NOMO-1 (cell line): ENCODE results near the gene PLK3.
A peak's percentile ranks its signal among the peaks of the same experiment; 100 is the strongest.
"Not testable (repeated sequence)": the region's sequence is repeated elsewhere in the genome, so short reads cannot be mapped to it uniquely, and the experiment has no call there.

Source experiments
- DNase-seq, 2 experiments: peaks; one replicate each; lab custom pipeline; 2025; ENCODE audit not compliant: unreplicated experiment in 2 of 2; lab: John Stamatoyannopoulos, UW

PLK3 gene

DNA sequence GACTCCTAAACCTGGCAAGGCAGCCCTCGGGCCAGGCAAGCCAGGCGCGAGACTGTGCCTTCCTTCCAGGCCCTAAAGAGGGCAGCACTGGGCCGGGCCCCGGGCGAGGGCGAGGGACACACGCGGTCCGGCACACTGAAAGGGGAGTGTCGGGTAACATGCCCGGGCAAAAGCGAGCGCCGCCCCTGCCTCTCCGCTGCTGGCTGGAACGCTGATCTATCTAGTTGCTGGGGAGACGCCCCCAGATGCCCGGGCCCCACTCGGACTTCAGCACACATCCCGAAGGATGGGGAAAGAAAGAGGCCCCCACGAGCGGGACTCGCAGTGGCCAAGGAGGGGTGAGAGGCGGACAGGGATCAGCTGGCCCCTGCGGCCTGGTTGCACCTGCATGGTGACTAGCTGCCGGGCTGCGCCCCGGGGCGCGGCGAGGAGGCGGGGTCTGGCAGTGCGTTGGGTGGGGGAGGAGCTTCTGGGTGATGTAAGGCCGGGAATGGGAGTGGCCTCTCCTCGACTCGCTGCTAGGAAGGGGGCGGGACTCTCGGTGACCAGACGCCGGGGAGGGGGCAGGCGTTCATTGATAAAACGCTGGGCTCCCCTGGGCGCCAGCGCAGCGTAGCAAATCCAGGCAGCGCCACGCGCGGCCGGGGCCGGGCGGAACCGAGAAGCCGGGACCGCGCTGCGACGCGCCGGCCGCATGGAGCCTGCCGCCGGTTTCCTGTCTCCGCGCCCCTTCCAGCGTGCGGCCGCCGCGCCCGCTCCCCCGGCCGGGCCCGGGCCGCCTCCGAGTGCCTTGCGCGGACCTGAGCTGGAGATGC, at the start of gene PLK3:
Gene PLK3 (plus strand): TSS at position 608 of the 815 bp plus-strand sequence. CDS start 87 bp downstream, at position 695.
- peak; percentile 96 to 98 for DNase-seq

DNA sequence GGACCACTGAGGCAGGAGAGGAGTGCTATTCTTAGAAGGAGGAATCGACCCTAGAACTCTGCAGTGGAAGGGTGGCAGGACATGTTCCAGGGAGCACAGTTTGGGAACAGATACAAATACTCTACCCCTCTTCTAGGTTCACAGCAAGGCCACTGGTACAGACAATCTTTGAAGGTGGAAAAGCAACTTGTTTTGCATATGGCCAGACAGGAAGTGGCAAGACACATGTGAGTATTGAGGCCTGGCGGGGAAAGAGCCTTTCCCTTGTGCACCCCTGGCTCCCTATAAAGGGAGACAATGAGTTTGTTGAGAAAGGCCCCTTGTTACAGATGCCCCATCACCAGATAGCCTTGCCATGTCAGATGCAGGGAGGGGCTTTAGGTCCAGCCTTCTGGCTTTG, 42.8 kb upstream of the PLK3 start:
- no peak for DNase-seq

DNA sequence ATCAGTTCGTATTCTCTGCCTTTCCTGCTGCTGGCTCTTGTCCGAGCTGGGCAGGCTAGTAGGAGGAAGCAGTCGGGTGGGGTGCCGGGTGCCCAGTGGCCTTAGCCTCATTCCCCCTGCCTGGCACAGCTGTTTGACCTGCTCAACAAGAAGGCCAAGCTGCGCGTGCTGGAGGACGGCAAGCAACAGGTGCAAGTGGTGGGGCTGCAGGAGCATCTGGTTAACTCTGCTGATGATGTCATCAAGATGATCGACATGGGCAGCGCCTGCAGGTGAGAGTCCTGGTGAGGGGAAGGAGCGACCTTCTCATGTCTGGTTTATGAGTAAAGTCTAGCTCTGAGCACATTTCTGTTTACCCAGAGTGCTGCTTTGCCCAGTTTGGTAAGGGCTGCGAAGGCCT, 41.1 kb upstream of the PLK3 start:
- no peak for DNase-seq

DNA sequence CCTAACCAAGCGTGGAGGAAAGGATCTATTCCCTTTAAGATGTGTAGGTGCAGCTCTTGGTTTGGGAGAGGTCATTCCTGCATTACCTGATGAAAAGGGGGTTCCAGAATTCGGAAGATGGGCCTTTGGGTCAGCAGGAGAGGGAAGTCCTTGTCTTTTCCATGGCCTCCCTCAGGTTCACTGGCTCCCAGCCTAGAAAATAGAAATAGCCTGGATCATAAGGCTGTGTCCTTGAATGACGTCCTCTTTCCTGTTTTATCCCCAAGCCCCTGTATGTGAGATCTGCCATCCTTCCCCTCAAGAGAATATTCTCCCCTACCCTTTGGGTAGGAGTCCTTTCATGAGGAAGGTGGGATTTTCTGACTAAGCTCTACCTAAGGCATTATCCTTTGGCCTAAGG, 39.3 kb upstream of the PLK3 start:
- no peak for DNase-seq

DNA sequence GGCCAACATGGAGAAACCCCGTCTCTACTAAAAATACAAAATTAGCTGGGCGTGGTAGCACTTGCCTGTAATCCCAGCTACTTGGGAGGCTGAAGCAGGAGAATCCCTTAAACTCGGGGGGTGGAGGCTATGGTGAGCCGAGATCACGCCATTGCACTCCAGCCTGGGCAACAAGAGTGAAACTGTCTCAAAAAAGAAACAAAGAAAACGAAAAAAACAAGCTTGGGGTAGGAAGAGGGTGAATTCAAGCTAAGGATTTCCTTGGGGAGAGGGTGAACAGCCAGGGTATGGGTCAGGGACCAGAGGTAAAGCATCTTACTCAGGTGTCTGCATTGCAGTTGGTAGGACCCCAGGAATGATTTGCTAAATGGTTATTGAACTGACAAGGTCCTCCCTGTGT, 33.8 kb upstream of the PLK3 start:
- DNase-seq: not testable (repeated sequence)

DNA sequence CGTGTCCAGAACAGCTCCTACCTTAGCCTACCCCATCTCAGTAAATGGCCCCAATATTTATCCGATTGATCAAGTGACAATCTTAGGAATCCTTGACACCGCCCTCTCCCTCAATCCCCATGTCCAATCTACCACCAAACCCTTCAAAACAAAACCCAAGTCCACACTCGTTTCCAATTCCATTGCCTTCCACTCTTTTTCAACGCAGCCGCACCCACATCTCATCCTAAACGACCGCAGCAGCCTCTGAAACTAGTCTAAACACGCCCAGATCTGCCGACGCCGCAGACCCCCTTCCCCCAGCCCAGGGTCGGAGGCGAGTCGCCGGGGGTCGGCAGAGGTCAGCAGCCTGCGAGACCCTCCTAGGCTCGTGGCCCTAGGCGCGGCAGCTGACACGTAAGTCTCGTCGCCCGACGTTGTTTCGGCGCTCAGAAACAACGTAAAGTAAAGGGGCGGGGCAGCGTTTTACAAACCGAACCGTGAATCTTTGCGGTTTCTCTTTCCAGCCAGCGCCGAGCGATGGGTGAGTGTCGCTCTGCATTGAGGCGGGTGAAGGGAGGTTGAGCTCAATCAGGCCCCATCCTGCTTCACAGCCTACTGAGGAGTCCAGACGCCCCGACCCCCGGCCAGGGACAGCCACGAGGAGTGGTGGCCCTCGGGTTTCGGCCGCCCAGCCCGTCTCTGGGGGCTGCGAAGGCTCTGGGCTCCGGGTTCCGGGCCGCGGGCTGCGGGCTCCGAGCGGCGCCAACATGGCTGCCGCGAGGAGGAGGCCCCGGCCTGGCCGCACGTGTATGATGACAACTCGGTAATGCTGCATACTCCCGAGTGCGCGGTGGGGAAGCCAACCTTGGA, 24.9 kb upstream of the PLK3 start, which contains the start of gene RPS8:
Gene RPS8 (plus strand): TSS at position 463 of the 852 bp plus-strand sequence. CDS start 57 bp downstream, at position 520.
- peak; percentile 85 to 87 for DNase-seq

DNA sequence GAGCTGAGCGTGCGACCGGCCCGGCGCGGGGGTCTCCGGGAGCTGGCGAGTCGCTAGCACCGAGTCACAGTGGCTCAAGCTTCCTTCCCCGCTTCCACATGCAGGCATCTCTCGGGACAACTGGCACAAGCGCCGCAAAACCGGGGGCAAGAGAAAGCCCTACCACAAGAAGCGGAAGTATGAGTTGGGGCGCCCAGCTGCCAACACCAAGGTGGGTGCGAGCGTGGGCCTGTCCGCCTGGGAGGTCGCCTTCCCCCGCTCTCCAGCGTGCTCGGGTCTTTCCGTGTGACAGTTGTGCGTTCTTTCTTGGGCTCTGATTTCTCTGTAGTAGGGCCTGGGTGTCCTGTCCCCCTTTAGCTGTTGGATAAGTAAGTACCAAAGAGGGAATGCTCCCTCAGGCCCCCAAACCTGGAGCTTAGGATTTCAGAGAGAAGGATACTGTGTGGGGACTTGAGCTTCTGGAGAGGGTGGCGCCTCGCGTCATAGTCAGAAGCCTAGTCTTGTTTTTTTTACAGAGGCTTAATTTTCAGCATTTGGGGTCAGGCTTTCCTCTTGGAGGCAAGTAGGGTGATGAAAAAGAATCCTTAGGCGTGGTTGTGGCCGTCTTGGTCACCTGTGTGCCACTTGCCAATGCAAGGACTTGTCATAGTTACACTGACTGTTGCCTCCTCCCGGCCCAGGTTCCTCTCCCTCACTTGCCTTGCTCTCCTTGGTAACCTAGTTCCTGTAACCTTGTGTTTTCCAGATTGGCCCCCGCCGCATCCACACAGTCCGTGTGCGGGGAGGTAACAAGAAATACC, 24.0 kb upstream of the PLK3 start:
- DNase-seq: peak in 1 of 2 experiments; percentile 25

DNA sequence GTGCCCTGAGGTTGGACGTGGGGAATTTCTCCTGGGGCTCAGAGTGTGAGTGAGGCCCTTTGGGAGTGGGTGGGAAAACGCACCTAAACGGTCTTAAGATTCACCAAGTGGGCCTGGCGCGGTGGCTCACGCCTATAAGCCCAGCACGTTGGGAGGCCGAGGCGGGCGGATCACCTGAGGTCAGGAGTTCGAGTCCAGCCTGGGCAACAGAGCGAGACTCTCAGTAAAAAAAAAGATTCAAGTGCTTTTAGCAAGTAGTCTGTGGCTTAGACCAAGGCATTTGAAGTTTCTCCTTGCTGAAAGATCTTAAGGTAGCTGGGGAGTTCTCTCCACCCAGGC, 23.5 kb upstream of the PLK3 start:
- no peak for DNase-seq

DNA sequence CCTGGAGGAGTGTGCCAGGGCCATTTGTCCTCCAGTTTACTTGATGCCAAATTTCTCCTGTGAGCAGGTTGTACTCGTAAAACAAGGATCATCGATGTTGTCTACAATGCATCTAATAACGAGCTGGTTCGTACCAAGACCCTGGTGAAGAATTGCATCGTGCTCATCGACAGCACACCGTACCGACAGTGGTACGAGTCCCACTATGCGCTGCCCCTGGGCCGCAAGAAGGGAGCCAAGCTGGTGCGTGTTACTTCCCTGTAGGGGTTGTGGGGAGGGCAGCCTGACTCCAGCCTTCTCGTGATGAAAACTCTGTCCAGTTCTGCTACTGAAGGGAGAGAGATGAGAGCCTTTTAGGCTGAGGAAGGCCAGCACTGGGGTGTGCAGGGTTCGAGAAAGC, 22.6 kb upstream of the PLK3 start:
- no peak for DNase-seq

DNA sequence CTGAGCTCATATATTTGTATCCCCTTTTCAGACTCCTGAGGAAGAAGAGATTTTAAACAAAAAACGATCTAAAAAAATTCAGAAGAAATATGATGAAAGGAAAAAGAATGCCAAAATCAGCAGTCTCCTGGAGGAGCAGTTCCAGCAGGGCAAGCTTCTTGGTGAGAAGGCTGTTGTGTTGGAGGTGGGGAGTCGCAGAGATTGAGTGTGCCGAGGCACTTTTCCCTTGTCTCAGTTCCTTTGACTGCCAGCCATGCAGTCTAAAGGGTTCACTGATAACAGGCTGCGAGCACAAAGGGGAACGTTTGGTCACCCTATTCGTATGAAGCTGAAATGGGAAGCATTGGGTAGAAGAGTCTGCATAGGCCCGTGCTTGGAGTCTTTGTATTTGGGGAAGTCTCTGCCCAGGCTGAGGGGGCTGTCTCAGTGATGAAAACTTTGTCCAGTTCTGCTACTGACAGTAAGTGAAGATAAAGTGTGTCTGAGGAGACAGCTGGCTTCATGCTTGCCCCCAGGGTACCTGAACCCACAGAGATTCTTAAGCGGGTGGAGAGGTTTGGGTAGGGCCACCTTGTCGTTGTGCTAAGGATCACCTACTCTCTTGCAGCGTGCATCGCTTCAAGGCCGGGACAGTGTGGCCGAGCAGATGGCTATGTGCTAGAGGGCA, 22.1 kb upstream of the PLK3 start:
- DNase-seq: peak in 1 of 2 experiments; percentile 21

DNA sequence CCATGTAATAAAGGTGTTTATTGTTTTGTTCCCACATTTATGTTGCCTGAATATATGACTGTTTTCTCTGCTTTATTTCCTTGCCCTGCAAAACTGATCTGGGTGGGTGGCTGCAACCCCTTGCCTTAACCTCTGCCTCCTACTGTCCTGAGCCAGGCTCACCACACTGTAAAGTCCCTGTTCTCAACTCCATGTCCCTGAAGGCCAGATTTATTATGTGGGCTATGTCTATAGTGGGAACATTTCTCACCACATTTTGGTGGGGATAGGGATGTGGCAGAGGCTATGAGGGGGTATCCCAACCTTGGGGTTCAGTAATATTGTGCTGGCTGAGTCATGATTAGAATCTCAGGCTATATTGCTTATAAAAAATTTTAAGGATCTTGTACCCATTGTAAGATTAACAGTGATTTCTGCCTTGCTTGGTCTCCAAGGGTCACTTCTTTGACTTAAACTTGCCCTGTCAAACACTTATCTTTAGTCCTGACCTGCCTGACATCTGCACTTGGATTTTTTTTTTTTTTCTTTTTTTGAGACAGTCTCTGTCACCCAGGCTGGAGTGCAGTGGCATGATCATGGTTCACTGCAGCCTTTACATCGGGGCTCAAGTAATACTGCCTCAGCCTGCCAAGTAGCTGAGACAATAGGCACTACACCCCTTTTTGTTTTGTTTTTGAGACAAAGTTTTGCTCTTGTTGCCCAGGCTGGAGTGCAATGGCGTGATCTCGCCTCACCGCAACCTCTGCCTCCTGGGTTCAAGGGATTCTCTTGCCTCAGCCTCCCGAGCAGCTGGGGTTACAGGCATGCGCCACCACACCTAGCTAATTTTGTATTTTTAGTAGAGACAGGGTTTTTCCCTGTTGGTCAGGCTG, 21.2 kb upstream of the PLK3 start:
- DNase-seq: no peak

DNA sequence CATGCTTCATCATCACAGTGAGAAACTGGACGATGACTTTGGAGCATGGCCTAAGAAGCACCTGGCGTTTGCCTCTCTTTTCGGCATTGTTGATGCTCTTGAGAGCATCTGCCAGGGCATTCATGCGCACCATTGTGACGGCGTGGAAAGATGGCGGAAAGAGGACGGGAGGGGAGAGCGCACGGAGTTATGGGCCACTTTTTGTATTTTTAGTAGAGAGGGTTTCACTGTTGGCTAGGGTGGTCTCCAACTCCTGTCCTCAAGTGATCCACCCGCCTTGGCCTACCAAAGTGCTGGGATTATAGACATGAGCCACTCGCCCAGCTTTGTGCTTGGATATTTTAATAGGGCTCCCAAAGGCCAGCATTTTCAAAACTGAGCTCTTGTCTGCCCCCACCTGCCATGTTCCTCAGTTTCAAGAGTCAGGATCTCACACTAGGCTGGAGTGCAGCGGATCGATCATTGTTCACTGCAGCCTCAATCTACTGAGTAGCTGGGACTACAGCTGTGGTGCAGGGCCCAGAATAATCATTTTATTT, 19.5 kb upstream of the PLK3 start:
- DNase-seq: no peak

DNA sequence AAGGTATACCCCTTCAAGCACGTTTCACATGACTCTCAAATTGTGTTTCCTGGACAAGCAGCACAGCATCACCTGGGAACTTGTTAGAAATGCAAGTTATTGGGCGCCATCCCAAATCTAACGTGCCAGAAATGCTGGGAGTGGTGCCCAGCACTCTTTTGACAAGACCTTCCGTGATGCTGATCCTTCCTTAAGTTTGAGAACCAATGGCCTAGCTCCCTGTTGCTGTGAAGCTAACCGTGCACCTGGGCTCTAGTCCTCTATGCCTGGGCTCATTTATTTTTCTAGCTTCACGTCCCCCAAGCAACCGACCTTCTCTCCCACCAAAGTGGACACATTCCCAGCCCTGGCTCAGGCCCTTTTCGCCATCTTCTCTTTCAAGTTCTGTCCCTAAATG, 16.5 kb upstream of the PLK3 start:
- no peak for DNase-seq

DNA sequence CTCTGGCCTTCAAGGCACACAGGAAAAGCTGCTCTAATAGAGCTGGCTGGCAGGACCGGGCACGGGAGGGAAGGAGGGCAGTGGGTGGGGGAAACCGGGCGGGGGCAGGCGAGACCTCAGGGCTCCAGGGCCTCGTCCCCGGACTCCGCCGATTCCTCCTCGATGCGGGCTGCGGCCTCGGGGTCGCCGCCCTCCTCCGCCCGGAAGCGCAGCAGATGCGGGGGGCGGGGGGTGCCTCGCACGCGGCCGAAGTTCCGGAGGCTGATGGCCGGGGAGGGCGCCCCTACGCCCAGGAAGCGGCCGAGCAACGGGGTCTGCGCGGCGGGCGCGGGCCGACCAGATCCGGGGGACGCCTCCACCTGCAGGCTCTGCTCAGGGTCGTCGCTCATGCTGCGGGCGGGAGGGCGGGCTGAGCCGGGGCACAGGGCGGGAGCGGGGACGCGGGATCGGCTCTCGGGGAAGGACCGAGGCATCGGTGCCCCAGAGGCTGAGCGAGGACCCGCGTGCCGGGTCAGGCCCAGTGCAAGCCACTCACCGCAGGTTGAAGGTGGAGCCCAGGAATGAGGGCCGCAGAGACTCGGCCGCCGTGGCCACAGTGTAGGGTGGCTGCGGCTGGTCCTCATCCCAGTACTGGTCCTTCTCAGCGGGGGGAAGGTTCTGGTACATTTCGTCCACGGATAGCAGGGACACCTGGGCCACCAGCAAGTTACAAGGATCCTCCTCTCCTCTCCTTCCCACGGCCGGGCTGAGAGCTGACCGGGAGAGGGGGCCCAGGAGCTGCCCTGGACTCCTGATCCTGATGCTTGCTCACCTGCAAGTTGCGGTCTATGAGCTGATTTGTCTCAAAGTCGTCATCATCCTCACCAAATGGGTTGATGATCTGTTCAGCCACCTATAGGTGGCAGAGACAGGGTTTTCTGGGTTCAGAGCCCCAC, 15.8 kb upstream of the PLK3 start:
- no peak for DNase-seq

DNA sequence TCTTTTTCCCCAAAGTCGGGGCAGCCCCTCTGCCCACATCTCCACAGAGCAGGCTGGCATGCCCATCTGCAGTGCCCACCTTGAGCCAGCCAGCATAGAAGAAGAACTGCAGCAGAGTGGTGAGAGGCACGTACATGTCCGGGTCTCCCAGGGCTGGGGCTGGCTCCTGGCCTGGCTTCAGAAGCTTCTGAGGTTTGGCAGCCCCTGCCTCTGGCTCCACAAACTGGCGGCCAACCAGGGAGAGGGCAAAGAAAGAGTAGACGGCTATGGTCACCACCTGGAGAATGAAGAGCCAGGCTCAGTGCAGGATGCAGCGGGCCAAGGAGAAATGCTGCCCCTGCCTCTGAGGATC, 15.2 kb upstream of the PLK3 start:
- no peak for DNase-seq

DNA sequence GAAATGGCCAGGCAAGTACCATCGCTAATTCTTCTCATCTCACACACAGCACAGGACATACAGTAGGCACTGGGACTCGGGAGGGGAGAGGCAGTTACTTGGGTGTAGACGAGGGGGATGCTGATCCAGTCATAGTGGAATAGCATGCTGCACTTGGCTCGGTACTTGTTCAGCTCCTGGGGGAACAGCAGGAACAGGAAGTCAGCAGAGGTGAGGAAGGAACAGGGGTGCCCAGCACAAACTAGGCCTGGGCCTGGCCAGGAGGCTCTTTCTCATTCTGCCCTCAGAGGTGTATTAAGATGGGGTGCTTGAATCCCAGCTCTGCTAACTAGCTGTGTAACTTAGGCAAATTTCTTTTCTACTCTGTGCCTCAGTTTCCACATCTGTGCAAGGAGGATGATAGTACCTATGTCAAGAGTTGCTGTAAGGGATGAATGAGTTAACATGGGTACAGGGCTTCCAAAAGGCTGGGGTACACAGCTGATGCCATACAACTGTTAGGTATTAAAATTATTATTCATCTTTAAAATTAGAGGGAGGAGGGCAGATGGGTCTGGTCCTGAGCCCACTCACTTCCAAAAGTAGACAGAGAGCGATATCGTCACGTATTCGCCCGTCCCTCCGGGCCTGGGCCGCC, 14.6 kb upstream of the PLK3 start:
- DNase-seq: no peak

DNA sequence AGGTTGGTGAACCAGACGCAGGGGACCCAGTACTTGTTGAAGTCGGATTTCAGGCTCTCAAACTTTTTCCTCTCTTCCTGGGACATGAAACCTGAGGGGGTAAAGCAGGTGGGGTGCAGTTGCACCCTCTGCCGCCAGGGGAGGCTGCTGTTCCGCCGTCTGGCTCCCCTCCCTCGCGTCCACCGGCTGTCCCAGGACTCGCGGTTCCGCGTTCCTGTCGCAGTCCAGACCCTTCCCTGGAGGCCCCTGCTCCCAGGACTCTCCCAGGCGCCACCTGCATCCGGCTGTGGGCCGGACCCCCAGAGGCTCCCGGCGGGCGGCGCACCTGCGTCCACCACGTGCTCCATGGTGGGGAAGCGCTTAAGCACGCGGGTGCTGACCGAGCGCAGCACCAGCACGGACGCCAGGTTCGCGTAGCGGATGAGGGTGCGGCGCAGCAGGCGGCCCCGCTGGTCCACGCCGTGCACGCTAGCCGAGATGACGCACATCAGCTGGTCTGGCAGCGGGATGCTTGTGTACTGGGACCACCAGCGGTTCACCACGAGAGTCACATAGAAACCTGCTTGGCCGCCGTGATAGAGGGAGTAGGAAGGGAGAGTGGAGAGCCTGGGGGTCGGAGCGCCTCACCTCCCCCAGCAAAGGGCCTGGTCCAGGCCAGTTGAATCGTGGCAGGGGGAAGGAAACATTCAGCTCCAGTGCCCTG, 13.9 kb upstream of the PLK3 start:
- DNase-seq: peak; percentile 57 to 60
